Measurements from ENCODE around the gene ITFG2.

Gene ITFG2

GRCh38 chr12:2795291-2796186 lies 16.9 kb upstream of the ITFG2 start:
- DNase-seq (ENCODE audit: low spot score), result peak; percentile 61

DNA sequence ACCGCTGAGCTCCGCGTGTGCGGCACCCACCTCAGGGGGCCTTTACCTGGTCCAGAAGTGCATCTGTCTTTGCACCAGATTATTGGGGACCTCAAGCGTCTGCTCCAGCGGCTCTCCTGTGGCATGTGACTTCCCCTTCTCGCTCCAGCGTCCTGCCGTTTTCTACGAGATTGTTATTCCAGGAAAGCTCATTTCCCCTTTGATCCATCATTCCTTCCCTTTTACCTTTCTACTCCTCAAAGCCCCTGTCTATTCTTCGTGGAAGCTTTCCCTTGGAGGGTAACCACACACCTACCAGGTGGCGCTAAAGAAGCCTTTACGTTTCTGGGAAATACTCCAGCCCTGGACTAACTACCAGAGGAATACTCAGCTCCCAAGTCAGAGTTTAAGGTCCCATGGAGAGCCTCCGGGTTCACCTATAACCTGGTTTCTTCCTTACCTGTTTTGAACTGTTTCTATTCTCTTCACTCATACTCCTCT lies 16.2 kb upstream of the ITFG2 start:
- DNase-seq (ENCODE audit: low spot score), result no peak

DNA sequence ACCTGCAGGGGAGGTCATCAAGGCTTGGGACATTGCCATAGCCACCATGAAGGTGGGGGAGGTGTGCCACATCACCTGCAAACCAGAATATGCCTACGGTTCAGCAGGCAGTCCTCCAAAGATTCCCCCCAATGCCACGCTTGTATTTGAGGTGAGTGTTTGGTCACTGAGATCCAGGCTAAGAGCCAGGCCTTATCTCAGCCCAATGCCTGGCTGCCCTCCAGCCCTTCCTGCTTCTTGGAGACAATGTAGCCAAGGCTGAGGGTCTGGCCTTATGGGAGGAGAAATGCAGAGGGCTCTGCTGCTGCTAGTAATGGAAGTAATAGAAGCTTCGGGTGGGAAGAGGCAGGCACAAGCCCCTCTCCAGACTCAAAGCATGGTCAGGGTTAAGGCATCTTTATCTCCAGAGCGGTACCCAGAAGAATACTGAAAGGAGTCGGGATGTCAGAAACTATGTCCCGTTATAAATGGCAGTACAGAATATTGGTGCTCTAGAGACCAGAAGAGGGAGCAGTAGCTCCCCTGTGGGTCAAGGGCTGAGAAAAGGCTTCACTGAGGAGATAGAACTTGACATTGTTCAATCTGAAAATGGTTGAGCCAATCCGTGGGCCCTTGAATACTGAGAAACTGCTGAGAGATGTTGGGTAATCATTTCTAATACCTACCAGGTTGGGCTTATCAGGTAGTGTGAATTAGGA lies 14.6 kb upstream of the ITFG2 start:
- DNase-seq (ENCODE audit: low spot score), result no peak

DNA sequence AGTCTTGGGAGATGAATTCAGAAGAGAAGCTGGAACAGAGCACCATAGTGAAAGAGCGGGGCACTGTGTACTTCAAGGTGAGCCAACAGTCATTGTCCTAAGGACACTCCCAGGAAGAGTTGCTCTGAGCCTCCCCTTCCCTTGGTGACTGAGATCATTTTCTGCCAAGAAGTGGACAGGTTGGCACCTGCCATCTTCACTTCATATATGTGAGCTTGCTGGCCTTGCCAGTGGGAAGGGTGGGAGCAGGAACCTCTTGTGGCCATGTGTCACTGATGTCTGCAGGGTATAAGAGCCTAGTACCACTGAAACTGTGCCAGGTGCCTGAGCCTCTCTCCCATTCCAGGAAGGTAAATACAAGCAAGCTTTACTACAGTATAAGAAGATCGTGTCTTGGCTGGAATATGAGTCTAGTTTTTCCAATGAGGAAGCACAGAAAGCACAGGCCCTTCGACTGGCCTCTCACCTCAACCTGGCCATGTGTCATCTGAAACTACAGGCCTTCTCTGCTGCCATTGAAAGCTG lies 12.4 kb upstream of the ITFG2 start:
- DNase-seq (ENCODE audit: low spot score), result no peak

DNA sequence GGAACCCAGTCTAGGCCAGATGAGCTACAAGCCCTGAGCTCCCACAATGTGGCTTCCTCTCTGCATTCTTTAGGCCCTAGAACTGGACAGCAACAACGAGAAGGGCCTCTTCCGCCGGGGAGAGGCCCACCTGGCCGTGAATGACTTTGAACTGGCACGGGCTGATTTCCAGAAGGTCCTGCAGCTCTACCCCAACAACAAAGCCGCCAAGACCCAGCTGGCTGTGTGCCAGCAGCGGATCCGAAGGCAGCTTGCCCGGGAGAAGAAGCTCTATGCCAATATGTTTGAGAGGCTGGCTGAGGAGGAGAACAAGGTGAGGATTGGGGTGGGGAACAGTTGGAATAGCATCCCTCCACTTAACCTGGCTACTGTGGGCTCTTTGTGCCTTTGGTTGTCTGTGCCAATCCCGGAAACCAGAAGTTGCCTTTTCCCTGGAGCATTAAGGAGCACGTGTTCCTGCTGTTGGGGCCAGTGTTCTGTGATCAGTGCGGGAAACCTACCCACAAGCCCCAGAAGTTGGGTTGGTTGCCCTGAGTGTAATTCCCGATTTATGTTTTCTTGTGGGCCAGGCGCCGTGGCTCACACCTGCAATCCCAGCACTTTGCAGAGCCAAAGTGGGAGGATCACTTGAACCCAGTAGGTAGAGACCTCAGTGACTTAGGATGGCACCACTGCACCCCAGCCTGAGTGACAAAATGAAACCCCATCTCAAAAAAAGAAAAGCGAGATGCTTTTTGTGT lies 11.3 kb upstream of the ITFG2 start:
- no peak for DNase-seq (ENCODE audit: low spot score)

GRCh38 chr12:2803635-2804392 lies 8.7 kb upstream of the ITFG2 start:
- DNase-seq (ENCODE audit: low spot score), result no peak

DNA sequence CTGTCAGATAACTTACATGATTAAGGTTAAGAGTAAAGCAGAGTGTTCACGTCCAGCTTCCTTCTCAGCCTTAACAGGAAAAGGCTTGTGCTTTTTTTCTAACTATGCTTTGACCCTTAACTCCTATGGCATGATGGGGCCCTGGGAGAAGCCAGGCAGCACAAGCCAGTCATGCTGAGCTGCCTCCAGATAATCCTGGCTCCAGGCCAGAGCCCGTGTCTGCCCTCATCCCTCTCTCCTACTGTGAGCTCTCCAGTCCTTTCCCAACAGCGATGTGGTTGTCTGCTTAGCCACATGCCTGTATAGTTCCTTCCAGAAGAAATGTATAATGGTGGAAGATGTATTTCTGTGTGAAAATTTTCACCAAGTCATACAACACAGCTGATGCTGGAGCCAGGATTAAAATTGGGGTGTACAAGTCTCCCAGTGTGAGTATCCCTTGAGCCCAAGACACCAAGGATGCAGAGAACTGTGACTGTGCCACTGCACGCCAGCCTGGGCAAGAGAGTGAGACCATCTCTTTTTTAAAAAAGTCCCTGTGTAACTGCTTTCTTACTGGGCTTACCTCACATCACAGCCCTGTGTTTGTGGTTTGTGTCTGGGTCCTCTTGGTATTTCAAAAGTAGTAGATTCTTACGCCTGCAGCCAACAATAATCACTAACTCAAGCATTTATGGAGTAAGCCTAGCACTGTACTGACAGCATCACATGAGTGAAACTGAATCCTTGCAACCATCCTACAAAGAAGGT lies 7.9 kb upstream of the ITFG2 start:
- no peak for DNase-seq (ENCODE audit: low spot score)

DNA sequence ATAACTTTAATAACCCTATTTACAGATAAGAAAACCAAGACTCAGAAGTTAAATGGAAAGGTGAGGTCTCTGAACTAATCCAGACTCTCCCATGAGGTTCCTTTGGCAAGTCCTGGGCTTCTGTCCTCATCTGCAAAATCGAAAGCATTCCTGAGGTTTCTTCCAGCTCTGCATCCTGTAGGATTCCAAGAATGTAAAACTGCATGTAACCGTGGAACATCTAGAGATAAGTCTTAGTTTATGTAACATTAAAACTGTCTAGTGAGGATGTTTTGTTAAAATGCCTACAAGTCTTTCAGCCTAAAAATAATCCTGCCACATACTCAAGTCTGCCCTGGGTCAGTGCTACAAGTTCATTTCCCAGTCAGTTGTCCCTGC lies 7.3 kb upstream of the ITFG2 start:
- no peak for DNase-seq (ENCODE audit: low spot score)

DNA sequence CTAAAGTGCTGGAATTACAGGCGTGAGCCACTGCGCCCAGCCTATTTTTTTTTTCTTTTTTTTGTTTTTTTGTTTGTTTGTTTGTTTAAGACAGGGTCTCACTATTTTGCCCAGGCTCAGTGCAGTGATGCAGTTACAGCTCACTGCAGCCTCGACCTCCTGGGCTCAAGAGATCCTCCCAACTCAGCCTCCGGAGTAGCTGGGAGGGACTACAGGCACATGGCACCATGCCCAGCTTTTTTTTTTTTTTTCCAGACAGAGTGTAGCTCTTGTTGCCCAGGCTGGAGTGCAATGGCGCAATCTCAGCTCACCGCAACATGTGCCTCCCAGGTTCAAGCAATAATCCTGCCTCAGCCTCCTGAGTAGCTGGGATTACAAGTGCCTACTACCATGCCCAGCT lies 5.8 kb upstream of the ITFG2 start:
- no peak for DNase-seq (ENCODE audit: low spot score)

DNA sequence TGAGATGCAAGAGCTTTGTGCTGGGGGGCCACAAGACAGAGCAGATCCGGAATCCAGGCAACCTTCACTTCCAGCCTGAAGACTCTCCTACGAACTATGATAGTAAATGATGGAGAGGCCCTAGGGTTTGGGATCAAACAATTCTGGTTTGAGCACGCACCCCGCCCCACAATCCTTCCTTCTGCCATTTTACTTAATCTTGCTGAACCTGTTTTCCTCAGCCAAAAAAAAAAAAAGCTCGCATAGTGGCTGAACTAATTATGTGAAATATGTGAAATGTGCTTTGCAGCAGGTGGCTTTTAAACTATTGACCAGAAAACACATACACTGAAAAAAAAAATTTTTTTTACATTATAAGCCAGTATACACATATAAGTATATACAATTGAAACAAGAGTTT lies 667 bp upstream of the ITFG2 start:
- DNase-seq (ENCODE audit: low spot score), result no peak

DNA sequence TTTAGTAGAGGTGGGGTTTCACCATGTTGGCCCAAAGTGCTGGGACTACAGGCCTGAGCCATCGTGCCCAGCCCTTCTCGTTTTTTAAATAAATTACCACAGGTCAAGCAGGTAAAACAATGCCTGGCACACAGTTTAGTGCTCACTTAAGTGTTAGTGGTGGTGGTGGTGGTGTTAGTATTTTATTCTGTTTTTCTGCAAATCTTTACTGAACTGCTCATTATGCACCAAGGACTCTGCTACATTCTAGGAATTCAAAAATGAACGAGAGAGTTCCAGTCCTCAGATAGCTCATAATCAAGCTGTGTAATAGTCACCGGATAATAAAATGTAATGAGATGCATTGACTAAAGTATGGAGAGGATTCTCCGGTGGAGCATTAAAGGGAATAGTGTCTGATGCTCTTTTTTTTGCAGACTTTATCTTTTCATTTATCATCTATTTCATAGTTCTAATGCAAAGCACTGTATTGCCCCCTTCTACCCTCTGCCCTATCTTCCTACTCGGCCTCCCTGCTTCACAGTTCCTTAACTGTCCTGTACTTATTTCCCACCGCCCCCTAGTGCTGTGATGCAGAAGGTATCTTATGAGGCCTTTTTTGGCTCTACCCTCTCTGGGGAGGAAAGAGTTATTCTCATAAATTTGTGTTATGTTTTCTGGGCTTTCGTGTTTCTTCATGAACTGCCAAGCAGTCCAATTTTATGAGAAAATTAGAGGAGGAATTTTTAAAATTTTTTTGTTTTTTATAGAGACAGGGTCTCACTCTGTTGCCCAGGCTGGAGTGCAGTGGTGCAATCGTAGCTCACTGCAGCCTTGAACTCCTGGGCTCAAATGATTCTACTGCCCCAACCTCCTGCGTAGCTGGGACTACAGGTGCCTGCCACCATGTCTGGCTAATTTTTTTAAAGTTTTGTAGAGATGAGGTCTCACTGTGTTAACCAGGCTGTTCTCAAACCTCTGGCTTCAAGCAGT lies 1.0 kb downstream of the ITFG2 start:
- peak; percentile 70 for DNase-seq (ENCODE audit: low spot score)

GRCh38 chr12:2819810-2820209 lies 7.3 kb downstream of the ITFG2 start:
- no peak for DNase-seq (ENCODE audit: low spot score)

DNA sequence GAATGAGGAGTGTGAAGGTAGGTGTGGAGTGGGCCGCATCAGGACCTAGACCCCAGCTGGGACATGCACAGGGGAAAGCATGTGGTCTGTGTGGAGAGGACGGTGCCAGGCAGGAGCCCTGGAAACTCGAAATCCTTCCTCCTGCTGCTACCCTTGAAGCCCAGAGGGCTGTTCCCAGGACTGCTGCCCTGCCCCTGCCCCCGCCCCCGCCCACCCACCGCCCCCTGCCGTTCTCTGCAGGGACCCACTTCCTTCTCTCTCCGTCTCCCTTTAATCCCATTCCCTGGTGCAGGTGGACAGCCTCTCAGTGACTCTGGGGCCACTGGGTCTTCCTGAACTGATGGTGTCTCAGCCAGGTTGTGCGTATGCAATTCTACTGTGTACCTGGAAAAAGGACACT lies 8.0 kb downstream of the ITFG2 start:
- no peak for DNase-seq (ENCODE audit: low spot score)

- DNase-seq (ENCODE audit: low spot score), result no peak
These were observed 11.0 kb downstream of the ITFG2 start for GRCh38 chr12:2823483-2823882.

- DNase-seq (ENCODE audit: low spot score), result no peak
These were observed 12.1 kb downstream of the ITFG2 start for GRCh38 chr12:2824541-2824940.

DNA sequence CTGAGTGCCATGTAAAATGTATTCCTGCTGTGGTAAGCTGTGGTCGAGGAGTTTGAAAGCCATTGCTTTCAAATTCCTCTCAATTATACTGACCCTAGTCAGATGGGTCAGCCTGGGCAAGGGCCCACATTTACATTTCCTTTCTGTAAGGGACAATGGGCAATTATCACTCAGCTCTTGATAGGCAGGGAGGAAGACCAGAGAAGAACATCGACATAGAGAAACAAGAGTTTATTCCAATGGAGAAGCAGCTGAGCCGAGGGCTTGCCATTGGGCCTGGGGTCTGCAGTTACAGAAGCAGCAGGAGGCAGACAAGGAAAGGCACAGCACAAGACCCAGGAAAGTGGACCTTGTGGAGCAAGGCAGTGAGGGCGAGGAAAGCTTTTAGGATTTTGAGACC lies 12.7 kb downstream of the ITFG2 start:
- DNase-seq (ENCODE audit: low spot score), result no peak

- DNase-seq (ENCODE audit: low spot score), result no peak
These were observed 13.6 kb downstream of the ITFG2 start for GRCh38 chr12:2826036-2826435.

DNA sequence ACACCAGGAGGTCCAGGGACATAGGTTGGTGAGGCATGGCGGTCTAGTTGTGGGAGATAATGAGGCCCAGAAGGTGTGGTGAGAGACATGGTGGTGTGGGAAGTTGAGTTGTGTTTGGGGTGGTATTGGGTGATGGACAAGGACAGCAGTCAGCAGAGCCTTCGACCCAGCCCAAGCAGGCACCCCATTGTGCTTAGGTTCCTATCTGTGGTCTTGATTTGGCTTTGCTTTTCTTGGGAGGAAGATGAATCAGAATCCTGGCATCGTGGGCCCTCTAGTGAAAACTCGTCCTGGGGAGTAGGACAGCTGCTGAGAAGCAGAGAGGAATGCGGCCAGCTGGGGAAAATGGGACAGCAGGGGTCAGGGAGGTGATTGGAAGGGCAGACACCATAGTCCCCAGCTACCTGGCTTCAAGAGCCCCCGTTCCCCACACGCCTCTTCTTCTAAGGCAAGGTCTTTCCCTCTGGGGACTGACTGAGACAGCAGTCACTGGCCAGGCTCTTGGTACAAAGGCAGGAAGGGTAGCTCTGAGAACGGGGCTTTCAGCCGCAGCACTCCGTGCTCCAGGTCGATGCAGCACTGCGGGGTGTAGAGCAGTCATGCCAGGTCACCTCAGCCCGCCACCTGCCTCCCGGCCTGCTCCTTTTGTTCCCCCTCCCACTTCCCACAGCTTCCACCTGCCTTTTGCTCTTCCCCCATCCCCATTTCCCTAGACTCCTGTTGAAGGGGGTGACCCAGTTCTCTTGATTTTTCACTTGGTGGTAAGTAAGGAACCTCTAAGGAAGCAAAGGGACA lies 14.4 kb downstream of the ITFG2 start:
- DNase-seq (ENCODE audit: low spot score), result no peak

- no peak for DNase-seq (ENCODE audit: low spot score)
These were observed 16.8 kb downstream of the ITFG2 start for GRCh38 chr12:2829275-2829674.
